Fibroblast of lung (primary cell): Measurements from ENCODE around the gene CACNA1S. TPM values are rescaled to one million over a fixed set of nuclear protein-coding genes. Genes with fewer than 3 reads are reported as not detected.
A peak's percentile ranks its signal among the peaks of the same experiment; 100 is the strongest.

Source experiments
- DNase-seq, 2 donors: peaks; one replicate each; pipeline versions ENCODE4 v3.0.0 to v3.0.0-alpha.2; 2010; ENCODE audit warnings: low read depth in 2 of 2
- H2AFZ ChIP-seq: 2 replicates; pipeline ENCODE4 v1.5.1; 2012; ENCODE audit warnings: low read length, control low read depth, inconsistent platforms
- H3K27ac ChIP-seq: 2 replicates; pipeline ENCODE4 v1.5.1; 2011; ENCODE audit warnings: low read length, control low read depth; ENCODE audit not compliant: insufficient read depth
- H3K27me3 ChIP-seq: 2 replicates; pipeline ENCODE4 v1.5.1; 2011; ENCODE audit warnings: mild to moderate bottlenecking, low read length; ENCODE audit not compliant: control insufficient read depth, insufficient read depth
- H3K36me3 ChIP-seq: 2 replicates; pipeline ENCODE4 v1.5.1; 2011; ENCODE audit warnings: low read length; ENCODE audit not compliant: control insufficient read depth, insufficient read depth
- H3K4me1 ChIP-seq: 2 replicates; pipeline ENCODE4 v1.5.1; 2011; ENCODE audit warnings: low read length; ENCODE audit not compliant: control insufficient read depth, insufficient read depth; ENCODE audit errors: extremely low read depth
- H3K4me2 ChIP-seq: 2 replicates; pipeline ENCODE4 v1.5.1; 2011; ENCODE audit warnings: low read length, control low read depth; ENCODE audit not compliant: insufficient read depth; ENCODE audit errors: extremely low read depth
- H3K4me3 ChIP-seq, 4 experiments: fragments of 200-600 bp in 1 of 4; sonication (generic) in 1 of 4; replicated peaks in 1 of 4; 2 replicates each; pipeline ENCODE4 v1.5.1; 2011 to 2016; ENCODE audit warnings: low read length in 4 of 4, low read depth in 3 of 4, mild to moderate bottlenecking in 3 of 4, control low read depth in 2 of 4, inconsistent platforms in 1 of 4, mixed read lengths in 1 of 4; ENCODE audit not compliant: insufficient read depth in 1 of 4; ENCODE audit errors: control extremely low read depth in 1 of 4
- H3K79me2 ChIP-seq: 2 replicates; pipeline ENCODE4 v1.5.1; 2012; ENCODE audit warnings: mild to moderate bottlenecking, low read length, inconsistent platforms; ENCODE audit not compliant: control insufficient read depth, insufficient read depth
- H3K9ac ChIP-seq: 2 replicates; pipeline ENCODE4 v1.5.1; 2011; ENCODE audit warnings: mild to moderate bottlenecking, low read length, control low read depth; ENCODE audit not compliant: insufficient read depth
- H3K9me3 ChIP-seq: 2 replicates; pipeline ENCODE4 v1.5.1; 2012; ENCODE audit warnings: low read depth, low read length; ENCODE audit not compliant: control insufficient read depth, insufficient read depth
- H4K20me1 ChIP-seq: 2 replicates; pipeline ENCODE4 v1.5.1; 2011; ENCODE audit warnings: low read length; ENCODE audit not compliant: control insufficient read depth, insufficient read depth; ENCODE audit errors: extremely low read depth
- EZH2 ChIP-seq: IDR thresholded peaks from 2 replicates; pipeline ENCODE4 v1.5.1; 2012; ENCODE audit warnings: low read length, control low read depth, mild to moderate bottlenecking; ENCODE audit errors: missing control alignments
- polyA plus RNA-seq, 2 donors: library from polyadenylated mRNA; depleted of rRNA in 1 of 2; stranded (reverse) in 1 of 2; unstranded in 1 of 2; fragments of >200 nt; gene quantifications; 2 replicates each; pipeline ENCODE4 v1.2.1, GENCODE V29; 2011 to 2012; ENCODE audit warnings: missing spikeins in 1 of 2
- total RNA-seq: library from RNA; depleted of rRNA; stranded (reverse); fragments of >200 nt; gene quantifications from 2 replicates; pipeline ENCODE4 v1.2.1, GENCODE V29; 2014
- TF ChIP-seq, protein P1 (sequence below), 2 donors: IDR thresholded peaks in 1 of 2; conservative IDR thresholded peaks in 1 of 2; 1 replicate in 1 of 2; 2 replicates in 1 of 2; pipeline ENCODE4 v1.5.1; 2011 to 2012; ENCODE audit warnings: low read length in 2 of 2, control low read depth in 1 of 2, inconsistent platforms in 1 of 2, low read depth in 1 of 2, mild to moderate bottlenecking in 1 of 2

Gene CACNA1S
- total and polyA plus RNA-seq, 2 donors (not counting 1 experiment from before 2014, with no cell fraction given), result not detected

DNA sequence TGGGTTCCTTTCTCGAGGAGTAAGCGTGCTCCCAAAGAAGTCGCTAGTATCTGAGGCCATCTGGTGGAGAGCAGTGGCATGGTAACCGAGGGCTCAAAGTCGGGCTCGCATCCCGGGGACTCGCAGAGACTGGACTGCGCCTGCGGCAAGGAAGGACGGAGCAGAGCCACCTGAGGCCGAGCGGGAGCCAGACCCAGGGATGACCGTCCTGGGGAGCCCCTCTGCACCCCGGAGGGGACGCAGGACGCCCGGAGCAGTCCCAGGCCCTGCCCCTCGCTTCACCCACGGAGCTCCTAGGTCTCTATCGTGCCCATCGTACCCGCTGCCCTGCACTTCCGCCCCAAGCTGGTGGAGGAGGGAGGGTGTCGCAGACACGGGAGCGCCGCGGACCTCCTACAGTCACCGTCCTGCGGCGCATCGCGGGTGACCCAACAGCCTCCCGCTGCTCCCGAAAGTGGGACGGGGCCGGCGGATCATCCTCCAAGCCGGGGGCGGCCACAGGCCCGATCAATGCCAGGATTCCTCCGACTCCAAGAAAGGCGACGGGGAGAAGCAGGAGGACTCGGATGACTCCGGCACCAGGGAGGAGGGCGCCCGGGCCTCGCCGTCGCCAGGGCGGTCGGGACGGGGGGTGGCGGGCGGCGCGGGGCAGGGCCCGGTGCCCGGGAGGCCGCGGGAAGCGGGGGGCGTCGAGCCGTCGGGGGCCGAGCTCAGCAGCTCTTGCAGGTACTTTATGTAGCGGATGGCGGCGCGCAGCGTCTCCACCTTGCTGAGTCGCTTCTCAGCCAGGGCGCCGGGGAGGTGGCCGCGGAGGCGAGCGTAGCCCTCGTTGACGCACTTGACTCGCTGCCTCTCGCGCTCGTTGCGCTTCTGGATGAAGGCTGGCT lies 2.3 kb upstream of the CACNA1S start:
- H3K4me3 ChIP-seq, result peak overlapping the region; percentile 41 to 63 (median 56)
- no peaks in the 10 kb centered on the region for H4K20me1 ChIP-seq
- H2AFZ ChIP-seq, result peak overlapping the region; percentile 85
- peaks cover 25% of the 10 kb centered on the region for H3K27me3 ChIP-seq
- peak; percentile 84 to 85 for DNase-seq
- peak overlapping the region; percentile 75 for H3K4me2 ChIP-seq
- peak overlapping the region; percentile 49 for H3K9ac ChIP-seq
- H3K27ac ChIP-seq, result no peak overlapping the region
- TF ChIP-seq EZH2, result peak; percentile 31
- TF ChIP-seq, protein P1, sequence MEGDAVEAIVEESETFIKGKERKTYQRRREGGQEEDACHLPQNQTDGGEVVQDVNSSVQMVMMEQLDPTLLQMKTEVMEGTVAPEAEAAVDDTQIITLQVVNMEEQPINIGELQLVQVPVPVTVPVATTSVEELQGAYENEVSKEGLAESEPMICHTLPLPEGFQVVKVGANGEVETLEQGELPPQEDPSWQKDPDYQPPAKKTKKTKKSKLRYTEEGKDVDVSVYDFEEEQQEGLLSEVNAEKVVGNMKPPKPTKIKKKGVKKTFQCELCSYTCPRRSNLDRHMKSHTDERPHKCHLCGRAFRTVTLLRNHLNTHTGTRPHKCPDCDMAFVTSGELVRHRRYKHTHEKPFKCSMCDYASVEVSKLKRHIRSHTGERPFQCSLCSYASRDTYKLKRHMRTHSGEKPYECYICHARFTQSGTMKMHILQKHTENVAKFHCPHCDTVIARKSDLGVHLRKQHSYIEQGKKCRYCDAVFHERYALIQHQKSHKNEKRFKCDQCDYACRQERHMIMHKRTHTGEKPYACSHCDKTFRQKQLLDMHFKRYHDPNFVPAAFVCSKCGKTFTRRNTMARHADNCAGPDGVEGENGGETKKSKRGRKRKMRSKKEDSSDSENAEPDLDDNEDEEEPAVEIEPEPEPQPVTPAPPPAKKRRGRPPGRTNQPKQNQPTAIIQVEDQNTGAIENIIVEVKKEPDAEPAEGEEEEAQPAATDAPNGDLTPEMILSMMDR (conservative IDR thresholded peaks at IDR 0.05 in 1 of 2, IDR thresholded peaks at IDR 0.05 in 1 of 2; ENCODE audit: low read depth in 1 of 2, low read length in 2 of 2), result peak; percentile 87 to 88
- H3K9me3 ChIP-seq, result no peaks in the 10 kb centered on the region
- no peaks in the 10 kb centered on the region for H3K4me1 ChIP-seq
- no peaks in the 10 kb centered on the region for H3K36me3 ChIP-seq
- no peaks in the 10 kb centered on the region for H3K79me2 ChIP-seq

DNA sequence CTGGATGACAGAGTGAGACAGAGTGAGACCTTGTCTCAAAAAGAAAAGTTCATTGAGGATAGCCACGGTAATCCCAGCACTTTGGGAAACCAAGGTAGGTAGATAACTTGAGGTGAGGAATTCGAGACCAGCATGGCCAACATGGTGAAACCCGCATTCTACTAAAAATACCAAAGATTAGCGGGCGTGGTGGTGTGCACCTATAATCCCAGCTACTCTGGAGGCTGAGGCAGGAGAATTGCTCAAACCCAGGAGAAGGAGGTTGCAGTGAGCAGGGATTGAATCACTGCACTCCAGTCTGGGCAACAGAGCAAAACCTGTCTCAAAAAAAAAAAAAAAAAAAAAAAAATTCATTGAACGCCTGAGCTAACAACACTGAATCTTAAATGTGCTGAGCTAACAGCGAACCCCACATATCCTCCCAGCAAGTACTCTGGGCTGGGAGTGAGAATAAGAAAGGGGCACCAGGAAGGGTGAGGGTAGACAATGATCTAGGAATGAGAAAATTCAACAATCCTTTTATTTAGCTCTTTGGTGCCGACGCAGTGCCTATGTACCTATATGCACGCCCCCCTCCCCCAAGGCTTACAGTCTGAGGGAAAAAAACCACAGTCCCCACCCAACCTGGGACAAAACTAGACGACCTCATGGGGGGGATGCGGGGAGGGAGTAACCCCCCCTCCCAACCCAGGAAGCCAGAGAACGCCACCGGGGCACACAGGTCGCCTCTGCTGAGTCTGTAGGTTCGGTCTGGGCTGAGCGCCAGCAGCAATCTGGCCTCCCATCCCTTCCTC lies 1.4 kb upstream of the CACNA1S start:
- DNase-seq, result no peak
- TF ChIP-seq EZH2, result peak; percentile 8
- TF ChIP-seq, protein P1 (conservative IDR thresholded peaks at IDR 0.05 in 1 of 2, IDR thresholded peaks at IDR 0.05 in 1 of 2; ENCODE audit: low read depth in 1 of 2, low read length in 2 of 2), result no peak
- Histone ChIP-seq H3K79me2 (no peaks in the 10 kb centered on the region), H3K27ac (no peak overlapping the region), H3K4me2 (peak overlapping the region; percentile 75), H3K27me3 (peaks cover 19% of the 10 kb centered on the region), H3K9ac (no peak overlapping the region), H4K20me1 (no peaks in the 10 kb centered on the region), H2AFZ (no peak overlapping the region), H3K9me3 (no peaks in the 10 kb centered on the region), H3K4me1 (no peaks in the 10 kb centered on the region), H3K36me3 (no peaks in the 10 kb centered on the region), H3K4me3 (peak overlapping the region in 1 of 4 experiments; percentile 60)

DNA sequence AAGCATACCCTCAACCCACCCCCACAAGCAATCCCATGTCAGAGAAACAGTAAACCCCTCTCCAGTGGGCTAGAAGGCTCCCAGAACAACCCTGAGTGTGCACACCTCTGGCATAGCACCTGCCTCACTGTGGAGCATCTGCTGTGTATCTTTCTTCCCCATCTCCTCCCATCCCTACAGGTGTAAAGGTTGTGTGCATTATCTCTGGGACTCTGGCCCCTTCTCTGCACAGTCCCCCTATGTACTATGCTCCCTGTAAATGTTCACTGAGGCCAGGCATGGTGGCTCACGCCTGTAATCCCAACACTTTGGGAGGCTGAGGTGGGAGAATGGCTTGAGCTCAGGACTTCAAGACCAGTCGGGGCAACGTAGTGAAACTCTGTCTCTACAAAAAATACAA lies 700 bp upstream of the CACNA1S start:
- no peak overlapping the region for H3K4me2 ChIP-seq
- DNase-seq, result no peak
- H3K27me3 ChIP-seq, result peaks cover 16% of the 10 kb centered on the region
- H4K20me1 ChIP-seq, result no peaks in the 10 kb centered on the region
- H3K4me1 ChIP-seq, result no peaks in the 10 kb centered on the region
- H3K27ac ChIP-seq, result no peak overlapping the region
- no peak overlapping the region for H2AFZ ChIP-seq
- no peak overlapping the region for H3K9ac ChIP-seq
- no peaks in the 10 kb centered on the region for H3K9me3 ChIP-seq
- no peaks in the 10 kb centered on the region for H3K36me3 ChIP-seq
- no peak for TF ChIP-seq EZH2
- TF ChIP-seq, protein P1 (conservative IDR thresholded peaks at IDR 0.05 in 1 of 2, IDR thresholded peaks at IDR 0.05 in 1 of 2; ENCODE audit: low read depth in 1 of 2, low read length in 2 of 2), result no peak
- H3K4me3 ChIP-seq, result no peak overlapping the region
- no peaks in the 10 kb centered on the region for H3K79me2 ChIP-seq
